Measurements from ENCODE around the gene ARHGAP12. TPM values are rescaled to one million over a fixed set of nuclear protein-coding genes. Genes with fewer than 3 reads are reported as not detected.

Gene ARHGAP12
- total RNA-seq, 1 donor from 2014 or later = 21.7 TPM

DNA sequence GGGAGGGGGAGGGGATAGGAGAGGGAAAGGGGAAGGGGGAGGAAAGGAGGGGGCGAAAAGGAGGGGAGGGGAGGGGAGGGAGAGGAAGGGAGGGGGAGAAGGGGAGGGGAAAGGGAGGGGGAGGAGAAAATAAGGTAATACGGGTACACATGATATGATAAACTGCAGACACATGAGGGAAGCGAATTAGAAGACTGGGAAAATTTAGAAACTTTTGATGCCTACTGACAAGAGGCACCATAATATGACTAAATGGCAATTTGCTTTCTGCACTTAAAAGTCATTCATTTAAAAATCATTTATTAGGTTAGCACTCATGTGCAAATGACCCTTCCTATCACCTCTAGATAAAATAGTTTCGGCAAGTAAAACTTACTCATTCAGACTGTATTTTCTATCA lies 73.6 kb downstream of the ARHGAP12 start:
- DNase-seq (no peak), ATAC-seq (ENCODE audit: poor library complexity) (no peak)
- intact Hi-C loops (cut with DNase I) = no loop called here

GRCh38 chr10:31853629-31854028 lies 75.0 kb downstream of the ARHGAP12 start:
- DNase-seq (no peak), ATAC-seq (ENCODE audit: poor library complexity) (no peak)
- intact Hi-C loops (cut with DNase I) = no loop called here

GRCh38 chr10:31851216-31851615 lies 77.4 kb downstream of the ARHGAP12 start:
- no peak for DNase-seq
- intact Hi-C loops (cut with DNase I) = no loop called here
- ATAC-seq (ENCODE audit: poor library complexity) = no peak

DNA sequence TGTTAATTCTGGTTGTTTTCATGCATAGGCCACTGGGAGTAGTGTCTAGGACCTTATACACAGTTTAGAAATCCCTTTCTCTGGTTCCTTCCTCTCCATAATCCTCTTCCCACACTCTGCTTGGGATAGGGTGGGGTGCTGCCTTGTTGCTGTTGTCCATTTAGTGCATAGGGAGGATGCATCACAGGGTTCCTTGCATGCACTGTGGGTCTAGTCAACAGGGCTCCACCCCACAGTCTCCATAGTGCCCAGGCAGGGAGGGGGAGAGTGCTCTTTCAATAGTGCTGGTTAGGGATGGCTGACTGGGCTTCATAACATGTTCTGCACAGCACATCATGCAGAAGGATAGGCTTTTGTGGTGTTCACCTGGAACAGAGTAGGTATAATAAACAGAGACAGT lies 81.1 kb downstream of the ARHGAP12 start:
- ATAC-seq (ENCODE audit: poor library complexity) = no peak
- no peak for DNase-seq
- intact Hi-C loops (cut with DNase I) = no loop called here

DNA sequence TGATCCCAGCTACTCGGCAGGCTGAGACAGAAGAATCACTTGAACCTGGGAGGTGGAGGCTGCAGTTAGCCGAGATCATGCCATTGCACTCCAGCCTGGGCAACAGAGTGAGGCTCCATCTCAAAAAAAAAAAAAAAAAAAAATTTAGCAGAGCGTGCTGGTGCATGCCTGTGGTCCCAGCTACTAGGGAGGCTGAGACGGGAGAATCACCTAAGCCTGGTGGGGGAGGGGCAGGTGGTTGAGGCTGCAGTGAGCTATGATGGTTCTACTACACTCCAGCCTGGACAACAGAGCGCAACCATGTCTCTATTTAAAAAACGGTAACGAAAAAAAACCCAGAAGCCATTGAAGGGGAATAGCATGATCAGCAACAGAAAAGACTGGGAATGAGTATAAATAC lies 89.9 kb downstream of the ARHGAP12 start:
- DNase-seq (no peak), ATAC-seq (ENCODE audit: poor library complexity) (no peak)
- intact Hi-C loops (cut with DNase I) = no loop called here

- ATAC-seq (ENCODE audit: poor library complexity) = no peak
- intact Hi-C loops (cut with DNase I) = no loop called here
These were observed 90.6 kb downstream of the ARHGAP12 start for GRCh38 chr10:31838065-31838464.

GRCh38 chr10:31836569-31837406 lies 91.8 kb downstream of the ARHGAP12 start:
- intact Hi-C loops (cut with DNase I) = no loop called here
- ATAC-seq (ENCODE audit: poor library complexity) (no peak), DNase-seq (no peak)

More at GRCh38 chr10:31838065-31838464, 90.6 kb downstream of the ARHGAP12 start:
- no peak for DNase-seq

- no peak for DNase-seq
- intact Hi-C loops (cut with DNase I) = no loop called here
- no peak for ATAC-seq (ENCODE audit: poor library complexity)
These were observed 94.9 kb downstream of the ARHGAP12 start for GRCh38 chr10:31833753-31834152.

DNA sequence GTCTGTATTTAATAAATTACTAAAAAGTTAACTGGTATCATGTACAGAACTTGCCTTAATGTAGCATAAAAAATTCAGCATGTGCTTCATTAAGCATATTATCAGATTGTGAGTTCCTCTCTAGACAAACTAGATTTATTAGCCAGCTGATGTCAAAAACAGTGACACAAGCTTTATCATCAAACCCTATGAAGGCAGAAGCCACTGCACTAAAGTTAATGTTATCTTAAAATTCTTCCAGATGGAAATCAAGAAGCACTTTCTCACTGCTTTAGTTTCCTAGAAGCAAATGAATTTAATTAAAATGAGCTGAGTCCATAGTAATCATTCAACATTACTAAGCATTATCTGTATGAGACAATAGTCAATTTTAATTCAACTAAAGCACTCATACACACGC lies 96.4 kb downstream of the ARHGAP12 start:
- no peak for ATAC-seq (ENCODE audit: poor library complexity)
- DNase-seq = no peak
- intact Hi-C loops (cut with DNase I) = no loop called here

DNA sequence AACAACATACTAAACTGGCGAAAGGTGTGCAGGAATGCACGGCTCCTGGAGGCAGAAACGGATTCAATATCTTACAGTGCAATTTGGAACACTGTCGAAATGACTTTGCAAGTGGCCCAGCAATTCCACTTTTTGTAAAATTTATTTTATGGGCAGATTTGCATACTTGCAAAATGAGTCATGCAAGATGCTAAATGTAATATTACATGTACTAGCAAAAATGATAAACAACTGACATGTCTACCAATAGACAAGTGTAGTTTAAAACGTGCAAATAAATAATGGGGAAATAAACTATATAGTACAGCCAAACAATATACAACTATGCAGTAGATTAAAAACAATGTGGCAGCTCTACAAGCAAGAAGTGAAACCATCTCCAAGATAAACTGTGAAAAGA lies 97.7 kb downstream of the ARHGAP12 start:
- intact Hi-C loops (cut with DNase I) = no loop called here
- ATAC-seq (ENCODE audit: poor library complexity) (no peak), DNase-seq (no peak)

- ATAC-seq (ENCODE audit: poor library complexity) (no peak), DNase-seq (no peak)
- intact Hi-C loops (cut with DNase I) = no loop called here
These were observed 98.9 kb downstream of the ARHGAP12 start for GRCh38 chr10:31829776-31830175.

GRCh38 chr10:31823358-31823757 lies 105.3 kb downstream of the ARHGAP12 start:
- ATAC-seq (ENCODE audit: poor library complexity) = peak; percentile 45
- no peak for DNase-seq
- intact Hi-C loops (cut with DNase I) = no loop called here

- intact Hi-C loops (cut with DNase I) = no loop called here
- peak; percentile 79 for ATAC-seq (ENCODE audit: poor library complexity)
- no peak for DNase-seq
These were observed 105.9 kb downstream of the ARHGAP12 start for GRCh38 chr10:31822616-31823318.

DNA sequence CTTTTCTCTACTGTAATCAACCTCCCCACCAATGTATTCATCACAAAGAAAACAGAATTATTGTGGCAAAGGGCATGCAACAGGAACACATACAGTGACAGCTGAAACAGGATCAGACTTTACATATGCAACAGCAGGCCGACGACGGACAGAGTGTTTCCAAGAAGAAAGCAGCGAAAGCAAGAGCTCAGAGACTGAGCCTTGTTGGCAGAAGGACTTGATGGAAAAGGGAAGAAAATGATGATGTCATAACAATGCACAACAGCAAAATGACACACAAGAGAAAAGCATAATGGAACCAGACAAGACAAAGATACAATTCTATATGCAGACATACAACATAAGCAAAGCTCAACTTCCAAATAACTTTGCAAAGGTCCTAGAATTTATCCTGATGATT lies 106.5 kb downstream of the ARHGAP12 start:
- intact Hi-C loops (cut with DNase I) = no loop called here
- peak; percentile 21 for ATAC-seq (ENCODE audit: poor library complexity)

DNA sequence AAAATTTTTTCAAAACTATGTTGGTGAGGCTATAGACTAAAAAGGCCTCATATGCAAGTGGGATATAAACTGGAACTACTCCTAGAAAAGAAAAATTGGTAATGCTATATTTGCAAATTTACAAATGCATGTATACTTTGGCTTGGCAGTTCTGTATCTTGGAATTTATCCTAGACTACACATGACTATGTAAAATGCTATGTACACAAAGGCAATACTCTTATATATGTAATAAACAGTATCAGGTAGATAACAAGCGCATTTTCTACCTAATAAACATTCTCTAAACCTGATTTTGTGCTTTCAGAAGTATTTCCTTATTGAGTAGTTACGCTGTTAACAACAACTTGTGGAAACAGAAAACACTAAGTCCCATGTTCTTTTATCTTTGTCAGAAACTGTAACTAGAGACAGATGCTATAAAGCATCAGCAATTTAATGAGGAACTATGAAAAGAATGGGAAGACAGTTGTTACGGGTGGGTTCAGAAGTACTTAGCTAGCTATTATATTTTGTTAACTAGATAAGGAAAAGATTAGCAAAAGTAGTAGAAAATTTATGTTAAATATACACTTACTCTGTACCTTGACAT lies 107.8 kb downstream of the ARHGAP12 start:
- no peak for ATAC-seq (ENCODE audit: poor library complexity)
- intact Hi-C loops (cut with DNase I) = no loop called here

More for the DNA sequence above, 106.5 kb downstream of the ARHGAP12 start:
- no peak for DNase-seq

DNA sequence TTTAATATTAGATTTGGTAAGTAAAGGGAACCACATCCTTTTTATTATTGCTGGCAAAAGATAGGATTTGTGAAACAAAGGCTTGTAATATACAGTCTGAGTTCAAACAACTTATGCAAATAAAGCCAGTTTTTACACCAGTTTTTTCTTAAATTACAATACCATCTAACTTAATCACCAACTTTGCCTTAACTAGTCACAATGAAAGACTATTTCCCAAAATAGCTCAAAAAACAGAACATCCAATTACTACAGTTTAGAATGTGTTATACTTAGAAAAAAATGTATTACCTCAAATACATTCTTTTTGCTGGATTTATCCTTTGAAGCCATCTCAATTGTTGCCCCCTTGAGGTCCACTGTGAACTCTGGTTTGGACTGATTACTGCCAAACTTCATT lies 108.5 kb downstream of the ARHGAP12 start:
- intact Hi-C loops (cut with DNase I) = no loop called here
- DNase-seq (no peak), ATAC-seq (ENCODE audit: poor library complexity) (no peak)

More for the DNA sequence above, 107.8 kb downstream of the ARHGAP12 start:
- DNase-seq = no peak

DNA sequence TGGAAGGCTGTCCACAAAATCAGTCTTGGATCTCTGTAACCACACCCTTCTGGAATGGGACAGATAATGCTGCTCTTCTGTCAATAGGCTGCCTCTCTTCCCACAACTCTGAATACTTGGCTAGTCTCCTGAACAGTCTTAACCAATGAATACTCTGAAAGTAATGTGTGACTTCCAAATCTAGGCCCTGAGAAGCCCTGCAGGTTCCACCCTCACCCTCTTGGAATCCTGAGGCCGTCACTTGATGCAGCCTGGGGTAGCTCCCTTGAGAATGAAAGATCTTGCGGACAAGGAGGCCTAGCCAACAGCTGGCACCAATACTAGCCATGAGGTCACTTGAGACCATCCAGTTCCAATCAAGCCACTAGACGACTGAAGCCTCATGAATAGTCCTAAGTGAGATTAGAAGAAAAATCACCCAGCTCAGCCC lies 109.2 kb downstream of the ARHGAP12 start:
- intact Hi-C loops (cut with DNase I) = no loop called here
- DNase-seq = peak; percentile 57
- ATAC-seq (ENCODE audit: poor library complexity) = peak; percentile 37

- ATAC-seq (ENCODE audit: poor library complexity) (no peak), DNase-seq (no peak)
- intact Hi-C loops (cut with DNase I) = no loop called here
These were observed 112.3 kb downstream of the ARHGAP12 start for GRCh38 chr10:31816318-31816717.

Measured in Right ventricle myocardium superior (tissue), 1 donor.